ENCODE data around the gene RNF167.

The RNF167 gene

DNA sequence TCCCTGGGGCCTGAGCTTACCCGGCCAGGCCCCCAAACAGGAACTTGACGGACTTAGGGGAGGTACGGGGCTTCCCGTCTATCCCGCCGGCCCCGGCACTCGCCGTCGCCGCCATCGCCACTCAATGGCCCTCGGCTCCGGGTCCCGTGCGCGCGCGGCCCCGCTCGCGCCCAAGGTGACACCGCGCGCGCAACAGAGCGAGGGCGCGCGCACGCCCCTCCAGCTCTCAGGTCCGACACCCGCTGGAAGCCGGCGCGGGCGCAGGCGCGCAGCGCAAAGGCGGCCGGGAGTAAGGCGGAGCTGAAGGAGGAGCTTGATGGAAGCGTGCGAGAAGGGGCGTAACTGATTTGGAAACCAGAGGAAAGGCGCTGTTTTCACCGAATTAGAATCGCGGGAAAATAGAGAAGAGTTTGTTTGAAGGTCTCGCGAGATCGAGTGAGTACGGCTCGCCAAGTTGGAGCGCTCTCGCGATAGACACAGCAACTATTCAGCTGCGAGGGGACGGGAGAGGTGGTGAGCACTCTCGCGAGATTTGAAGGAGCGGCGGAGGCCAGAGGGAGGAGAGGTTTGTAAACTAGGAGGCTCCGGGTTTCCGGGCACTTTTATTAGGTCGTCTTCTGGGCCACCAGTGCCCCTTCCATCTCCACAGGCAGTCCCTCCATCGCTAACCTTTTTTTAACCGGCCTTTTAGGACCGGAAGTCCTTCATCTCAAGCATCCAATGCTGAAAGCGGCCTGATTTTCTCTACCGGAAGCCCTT, at the start of gene RNF167, which contains the start of gene SLC25A11:
Gene RNF167, plus strand, starts transcription at position 473 of the 759 bp plus-strand sequence. CDS start 642 bp downstream, outside the sequence.
Gene SLC25A11, minus strand, starts transcription at position 251 of the 759 bp plus-strand sequence. Its CDS starts 136 bp downstream, at position 115.
- peak; percentile 99 for DNase-seq (ENCODE audit: low read depth, low spot score)

DNA sequence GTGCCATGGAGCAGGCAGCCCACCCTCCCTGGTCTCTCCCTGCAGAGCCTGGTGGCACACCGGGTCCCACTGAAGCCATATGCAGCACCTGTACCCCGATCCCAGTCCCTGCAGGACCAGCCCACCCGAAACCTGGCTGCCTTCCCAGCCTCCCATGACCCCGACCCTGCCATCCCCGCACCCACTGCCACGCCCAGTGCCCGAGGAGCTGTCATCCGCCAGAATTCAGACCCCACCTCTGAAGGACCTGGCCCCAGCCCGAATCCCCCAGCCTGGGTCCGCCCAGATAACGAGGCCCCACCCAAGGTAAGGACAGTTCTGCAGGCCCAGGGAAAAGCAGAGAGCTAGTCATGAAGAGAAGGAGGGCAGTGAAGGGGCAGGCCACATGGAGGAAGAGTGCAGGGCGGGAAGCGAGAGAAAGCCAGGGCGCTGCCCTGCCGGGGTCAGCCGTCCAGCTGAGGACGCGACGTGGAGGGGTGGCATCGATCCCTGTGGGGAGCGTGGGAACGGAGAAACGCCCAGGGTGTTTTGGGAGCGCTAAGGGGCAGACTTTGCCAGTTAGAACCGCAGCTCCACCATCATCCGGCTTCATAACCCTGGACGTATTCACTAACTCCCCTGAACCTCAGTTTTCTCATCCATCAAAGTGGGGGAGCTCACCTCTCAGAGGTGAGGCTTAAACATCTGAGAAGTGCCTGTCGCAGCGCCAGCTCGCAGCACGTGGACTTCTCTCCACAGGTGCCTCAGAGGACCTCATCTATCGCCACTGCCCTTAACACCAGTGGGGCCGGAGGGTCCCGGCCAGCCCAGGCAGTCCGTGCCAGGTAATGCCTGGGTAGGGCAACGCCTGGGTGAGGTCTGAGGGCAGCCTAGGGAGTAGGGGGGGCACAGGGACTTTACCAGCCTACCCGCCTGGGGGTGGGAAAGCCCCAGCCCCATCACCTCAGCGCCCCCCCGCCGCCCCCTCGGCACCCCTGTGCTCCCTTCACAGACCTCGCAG, 48.4 kb upstream of the RNF167 start:
- DNase-seq (ENCODE audit: low read depth, low spot score), result no peak

DNA sequence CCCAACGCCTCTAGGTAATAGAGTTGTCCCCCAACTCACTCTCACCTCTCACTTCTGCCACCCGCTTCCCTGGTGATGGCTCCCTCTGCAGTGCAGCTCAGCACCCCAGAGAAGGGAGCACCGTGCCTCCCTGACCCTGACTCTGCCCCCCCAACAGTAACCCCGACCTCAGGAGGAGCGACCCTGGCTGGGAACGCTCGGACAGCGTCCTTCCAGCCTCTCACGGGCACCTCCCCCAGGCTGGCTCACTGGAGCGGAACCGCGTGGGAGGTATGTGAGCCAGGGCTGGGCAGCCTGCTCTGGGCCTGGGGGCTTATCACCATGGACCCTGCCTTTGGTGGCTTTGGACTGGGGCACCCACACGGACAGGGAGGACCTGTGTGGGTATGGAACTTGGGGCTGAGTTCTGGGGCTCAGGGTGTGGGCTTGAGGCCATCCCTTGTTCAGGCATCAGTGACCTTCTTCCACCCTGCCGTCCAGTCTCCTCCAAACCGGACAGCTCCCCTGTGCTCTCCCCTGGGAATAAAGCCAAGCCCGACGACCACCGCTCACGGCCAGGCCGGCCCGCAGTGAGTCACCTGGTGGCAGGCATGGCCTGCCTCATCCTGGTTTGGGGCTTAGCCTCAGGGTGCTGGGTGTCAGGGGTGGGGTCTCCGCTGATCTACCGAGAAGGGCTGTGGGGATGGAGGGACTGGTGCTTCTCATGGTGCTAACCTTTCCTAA, 47.4 kb upstream of the RNF167 start:
- no peak for DNase-seq (ENCODE audit: low read depth, low spot score)

DNA sequence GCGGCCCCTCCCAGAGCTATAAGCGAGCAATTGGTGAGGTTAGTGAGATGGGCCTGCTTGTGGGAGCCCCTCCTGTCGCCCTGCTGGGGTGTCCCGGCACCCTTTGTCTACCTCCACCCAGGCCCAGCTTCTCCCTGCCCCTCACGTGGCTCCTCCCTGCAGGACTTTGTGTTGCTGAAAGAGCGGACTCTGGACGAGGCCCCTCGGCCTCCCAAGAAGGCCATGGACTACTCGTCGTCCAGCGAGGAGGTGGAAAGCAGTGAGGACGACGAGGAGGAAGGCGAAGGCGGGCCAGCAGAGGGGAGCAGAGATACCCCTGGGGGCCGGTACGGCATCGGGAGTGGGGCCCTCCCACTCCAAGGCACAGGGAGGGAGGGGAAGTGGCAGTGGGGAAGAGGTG, 46.8 kb upstream of the RNF167 start:
- DNase-seq (ENCODE audit: low read depth, low spot score), result no peak

DNA sequence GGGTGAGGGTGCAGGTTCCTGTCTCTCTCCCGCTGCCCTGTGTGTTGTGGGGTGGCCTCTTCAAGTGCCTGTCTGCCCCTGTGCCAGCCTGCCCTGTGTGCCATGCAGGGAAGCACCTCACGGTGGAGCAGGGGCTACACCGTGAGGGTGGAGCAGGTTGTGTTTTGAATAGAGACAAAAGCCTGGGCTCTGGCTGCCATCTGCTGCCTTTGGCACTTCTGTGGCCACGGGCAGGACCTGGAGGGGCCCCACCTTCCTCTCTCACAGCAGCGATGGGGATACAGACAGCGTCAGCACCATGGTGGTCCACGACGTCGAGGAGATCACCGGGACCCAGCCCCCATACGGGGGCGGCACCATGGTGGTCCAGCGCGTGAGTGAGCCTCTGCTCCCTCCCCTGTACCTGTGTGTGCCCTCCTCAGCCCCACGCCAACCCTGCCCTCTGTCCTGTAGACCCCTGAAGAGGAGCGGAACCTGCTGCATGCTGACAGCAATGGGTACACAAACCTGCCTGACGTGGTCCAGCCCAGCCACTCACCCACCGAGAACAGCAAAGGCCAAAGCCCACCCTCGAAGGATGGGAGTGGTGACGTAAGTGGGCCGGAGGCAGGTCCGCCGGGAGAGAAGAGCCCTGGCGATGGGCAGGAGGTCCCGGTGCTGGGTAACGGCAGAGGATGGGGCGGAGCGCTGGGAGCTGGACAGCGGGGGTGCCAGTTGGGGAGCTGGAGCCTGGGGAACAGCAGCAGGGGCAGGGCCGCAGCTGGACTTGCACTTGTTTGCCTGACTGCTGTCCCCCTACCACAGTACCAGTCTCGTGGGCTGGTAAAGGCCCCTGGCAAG, 46.1 kb upstream of the RNF167 start:
- no peak for DNase-seq (ENCODE audit: low read depth, low spot score)

DNA sequence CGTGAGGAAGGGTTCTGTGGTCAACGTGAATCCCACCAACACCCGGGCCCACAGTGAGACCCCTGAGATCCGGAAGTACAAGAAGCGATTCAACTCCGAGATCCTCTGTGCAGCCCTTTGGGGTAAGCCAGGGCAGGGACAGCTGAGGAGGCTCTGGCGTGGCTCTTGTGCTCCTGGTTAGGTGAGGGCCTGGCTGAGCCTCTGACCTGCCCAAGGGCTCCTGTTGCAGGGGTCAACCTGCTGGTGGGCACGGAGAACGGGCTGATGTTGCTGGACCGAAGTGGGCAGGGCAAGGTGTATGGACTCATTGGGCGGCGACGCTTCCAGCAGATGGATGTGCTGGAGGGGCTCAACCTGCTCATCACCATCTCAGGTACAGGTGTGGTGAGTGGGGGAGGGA, 44.9 kb upstream of the RNF167 start:
- no peak for DNase-seq (ENCODE audit: low read depth, low spot score)

DNA sequence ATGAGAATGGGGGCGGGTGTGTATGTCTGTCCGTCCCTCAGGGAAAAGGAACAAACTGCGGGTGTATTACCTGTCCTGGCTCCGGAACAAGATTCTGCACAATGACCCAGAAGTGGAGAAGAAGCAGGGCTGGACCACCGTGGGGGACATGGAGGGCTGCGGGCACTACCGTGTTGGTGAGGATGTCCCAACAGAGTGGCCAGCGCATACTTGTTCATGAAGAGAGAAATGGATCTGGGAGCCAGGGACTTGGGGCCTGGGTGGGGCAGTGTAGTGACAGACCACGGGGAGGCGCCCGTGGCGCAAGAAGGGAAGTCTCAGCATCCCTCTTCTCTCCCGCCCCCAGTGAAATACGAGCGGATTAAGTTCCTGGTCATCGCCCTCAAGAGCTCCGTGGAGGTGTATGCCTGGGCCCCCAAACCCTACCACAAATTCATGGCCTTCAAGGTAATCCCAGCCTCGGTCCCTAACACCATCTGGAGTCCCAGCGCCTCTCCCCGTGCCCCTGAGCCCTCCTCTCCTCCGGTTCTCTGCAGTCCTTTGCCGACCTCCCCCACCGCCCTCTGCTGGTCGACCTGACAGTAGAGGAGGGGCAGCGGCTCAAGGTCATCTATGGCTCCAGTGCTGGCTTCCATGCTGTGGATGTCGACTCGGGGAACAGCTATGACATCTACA, 44.3 kb upstream of the RNF167 start:
- DNase-seq (ENCODE audit: low read depth, low spot score), result no peak

DNA sequence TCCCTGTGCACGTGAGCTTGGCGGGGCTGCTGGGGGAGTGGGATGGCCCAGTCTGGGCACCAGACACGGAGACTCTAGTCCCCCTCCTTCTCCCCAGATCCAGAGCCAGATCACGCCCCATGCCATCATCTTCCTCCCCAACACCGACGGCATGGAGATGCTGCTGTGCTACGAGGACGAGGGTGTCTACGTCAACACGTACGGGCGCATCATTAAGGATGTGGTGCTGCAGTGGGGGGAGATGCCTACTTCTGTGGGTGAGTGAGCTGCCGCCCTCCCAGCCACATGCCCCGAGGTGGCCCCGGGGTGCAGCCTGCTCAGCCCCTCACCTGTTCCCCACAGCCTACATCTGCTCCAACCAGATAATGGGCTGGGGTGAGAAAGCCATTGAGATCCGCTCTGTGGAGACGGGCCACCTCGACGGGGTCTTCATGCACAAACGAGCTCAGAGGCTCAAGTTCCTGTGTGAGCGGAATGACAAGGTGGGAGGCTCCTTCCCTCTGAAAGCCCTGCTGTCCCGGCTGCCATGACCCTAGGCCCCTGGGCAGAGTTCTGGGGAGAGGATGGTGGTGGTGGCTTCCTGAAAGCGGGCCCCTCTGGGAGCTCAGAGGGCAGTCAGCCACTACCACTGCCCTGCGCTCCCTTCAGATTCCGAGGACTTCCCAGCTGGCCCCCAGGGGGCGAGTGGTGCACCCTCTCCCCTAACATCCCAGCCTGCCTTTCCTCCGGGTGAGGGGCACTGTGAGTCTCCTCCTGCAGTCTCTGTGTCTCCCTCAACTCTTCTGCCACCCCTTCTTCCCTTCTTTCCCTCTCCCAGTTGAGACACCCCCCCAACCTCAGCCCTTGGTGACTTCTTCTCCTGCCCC, 43.5 kb upstream of the RNF167 start:
- no peak for DNase-seq (ENCODE audit: low read depth, low spot score)

DNA sequence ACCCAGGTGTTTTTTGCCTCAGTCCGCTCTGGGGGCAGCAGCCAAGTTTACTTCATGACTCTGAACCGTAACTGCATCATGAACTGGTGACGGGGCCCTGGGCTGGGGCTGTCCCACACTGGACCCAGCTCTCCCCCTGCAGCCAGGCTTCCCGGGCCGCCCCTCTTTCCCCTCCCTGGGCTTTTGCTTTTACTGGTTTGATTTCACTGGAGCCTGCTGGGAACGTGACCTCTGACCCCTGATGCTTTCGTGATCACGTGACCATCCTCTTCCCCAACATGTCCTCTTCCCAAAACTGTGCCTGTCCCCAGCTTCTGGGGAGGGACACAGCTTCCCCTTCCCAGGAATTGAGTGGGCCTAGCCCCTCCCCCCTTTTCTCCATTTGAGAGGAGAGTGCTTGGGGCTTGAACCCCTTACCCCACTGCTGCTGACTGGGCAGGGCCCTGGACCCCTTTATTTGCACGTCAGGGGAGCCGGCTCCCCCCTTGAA, 42.8 kb upstream of the RNF167 start:
- no peak for DNase-seq (ENCODE audit: low read depth, low spot score)

DNA sequence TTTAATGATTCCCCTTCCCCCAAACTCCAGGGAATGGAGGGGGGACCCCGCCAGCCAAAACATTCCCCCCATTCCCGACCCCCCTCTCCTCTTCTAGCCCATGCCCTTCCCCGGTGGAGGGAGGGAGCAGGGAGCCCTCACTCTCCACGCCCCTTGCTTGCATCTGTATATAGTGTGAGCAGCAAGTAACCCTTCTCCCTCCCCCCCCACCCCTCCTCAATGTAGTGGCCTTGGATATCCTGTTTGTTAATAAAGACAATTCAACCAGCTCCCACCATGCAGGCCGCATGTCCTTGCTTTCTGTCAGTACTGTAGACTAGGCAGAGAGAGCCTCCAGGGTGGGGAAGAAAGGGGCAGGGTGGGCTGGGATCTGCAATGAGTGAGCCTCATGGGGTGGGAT, 42.3 kb upstream of the RNF167 start:
- DNase-seq (ENCODE audit: low read depth, low spot score), result no peak

DNA sequence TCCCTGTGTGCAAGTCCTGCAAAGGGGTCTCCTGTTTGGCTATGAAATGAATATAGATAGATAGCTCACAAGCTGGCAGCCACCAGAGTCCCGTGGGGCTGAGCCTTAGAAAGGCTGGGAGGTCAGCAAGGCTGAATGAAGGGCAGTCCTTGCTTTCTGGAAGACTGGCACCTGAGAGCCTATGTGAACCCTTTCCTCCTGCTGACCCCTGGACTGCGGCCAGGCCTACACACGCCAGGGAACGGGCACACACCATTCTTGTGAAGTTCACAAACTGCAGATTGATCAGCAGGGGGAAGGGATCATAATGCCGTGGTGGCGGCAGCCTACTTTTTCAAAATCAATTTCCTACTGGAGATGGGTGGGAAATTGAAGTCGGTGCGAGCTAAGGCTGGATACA, 41.7 kb upstream of the RNF167 start:
- no peak for DNase-seq (ENCODE audit: low read depth, low spot score)

DNA sequence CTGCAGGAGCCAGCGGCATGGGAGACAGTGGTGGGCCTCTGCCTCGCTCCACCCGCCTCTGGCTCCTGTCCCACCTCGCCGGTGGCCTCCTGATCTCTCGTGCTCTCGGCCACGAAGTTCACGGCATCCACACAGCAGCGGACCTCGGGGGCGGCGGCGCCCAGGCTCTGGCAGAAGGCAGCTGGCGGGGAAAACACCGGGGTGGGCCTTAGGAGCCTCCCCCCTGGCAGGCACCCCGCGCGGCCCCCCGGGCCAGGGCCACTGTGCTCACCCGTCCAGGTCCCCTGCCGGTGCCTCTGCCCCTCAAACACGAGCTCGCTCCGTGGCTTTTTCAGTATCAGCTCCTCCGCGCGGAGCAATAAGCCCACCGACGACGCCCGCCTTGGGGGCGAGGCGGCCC, 41.1 kb upstream of the RNF167 start:
- no peak for DNase-seq (ENCODE audit: low read depth, low spot score)

DNA sequence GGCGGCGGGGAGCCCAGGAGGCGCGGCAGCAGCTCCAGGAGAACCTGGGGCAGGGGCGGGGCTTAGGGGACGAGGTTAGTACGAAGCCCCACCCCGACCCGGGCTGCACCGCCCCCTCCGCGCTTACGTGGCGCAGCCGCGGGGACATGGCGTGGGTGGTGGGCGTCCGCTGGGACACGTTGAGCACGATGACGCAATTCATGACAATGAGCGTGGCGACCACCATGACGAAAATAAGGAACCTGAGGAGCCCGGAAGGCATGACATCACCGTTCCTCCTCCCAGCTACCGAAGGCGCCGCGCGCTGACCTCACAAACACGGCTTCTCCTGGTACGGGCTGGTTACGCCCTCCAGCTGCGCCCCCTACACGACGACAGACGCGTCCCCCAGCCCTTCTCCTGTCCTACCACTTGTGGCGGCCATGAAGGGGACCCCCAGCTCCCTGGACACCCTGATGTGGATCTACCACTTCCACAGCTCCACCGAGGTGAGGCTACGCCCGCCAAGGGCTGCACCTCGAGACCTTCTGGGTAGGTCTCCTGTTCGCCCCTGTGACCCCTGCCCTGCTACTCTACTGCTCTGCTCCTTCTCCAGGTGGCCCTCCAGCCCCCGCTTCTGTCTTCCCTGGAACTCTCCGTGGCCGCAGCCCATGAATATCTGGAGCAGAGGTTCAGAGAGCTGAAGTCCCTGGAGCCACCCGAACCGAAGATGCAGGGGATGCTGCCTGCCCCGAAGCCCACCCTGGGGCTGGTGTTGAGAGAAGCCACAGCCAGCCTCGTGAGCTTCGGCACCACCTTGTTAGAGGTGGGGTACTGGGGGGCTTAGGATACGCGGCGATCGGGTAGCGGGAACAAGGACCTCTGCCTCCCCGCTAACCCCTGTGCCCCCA, 40.5 kb upstream of the RNF167 start, which contains the start of gene C17orf107:
Gene C17orf107, plus strand, starts transcription at position 196 of the 890 bp plus-strand sequence. Its CDS starts 227 bp downstream, at position 423.
- DNase-seq (ENCODE audit: low read depth, low spot score), result peak; percentile 80

DNA sequence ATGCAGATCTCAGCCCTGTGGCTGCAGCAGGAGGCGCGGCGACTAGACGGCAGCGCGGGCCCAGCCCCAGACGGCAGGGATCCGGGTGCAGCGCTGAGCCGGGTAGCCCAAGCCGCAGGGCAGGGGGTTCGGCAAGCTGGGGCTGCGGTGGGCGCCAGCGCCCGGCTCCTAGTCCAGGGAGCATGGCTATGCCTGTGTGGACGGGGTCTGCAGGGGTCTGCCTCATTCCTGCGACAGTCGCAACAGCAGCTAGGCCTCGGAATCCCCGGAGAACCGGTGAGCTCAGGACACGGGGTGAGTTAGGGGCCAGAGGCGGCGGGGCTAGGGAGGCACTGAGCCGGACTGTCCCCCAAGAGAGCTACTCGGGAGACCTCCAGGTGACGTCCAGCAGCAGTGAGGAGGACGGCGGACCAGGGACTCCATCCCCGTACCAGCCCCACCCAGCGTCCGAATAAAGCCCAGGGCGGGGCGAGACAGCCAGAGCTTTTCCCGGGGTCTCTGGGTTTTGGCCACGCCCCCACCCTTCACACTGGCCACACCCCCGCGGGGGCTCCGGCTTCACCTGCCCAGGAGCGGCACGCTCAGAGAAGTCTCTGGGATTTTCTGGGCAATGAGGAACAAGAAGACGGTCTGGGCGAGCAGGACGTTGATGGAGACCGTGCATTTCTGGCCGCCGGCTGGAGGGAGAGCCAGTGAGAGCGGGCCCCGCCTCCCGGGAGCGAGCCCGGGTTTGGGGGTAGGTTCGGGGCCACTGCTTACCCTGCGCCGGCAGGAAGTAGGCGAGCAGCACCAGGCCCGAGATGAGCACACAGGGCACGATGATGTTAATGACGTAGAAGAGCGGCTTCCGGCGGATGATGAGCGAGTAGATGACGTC, 39.6 kb upstream of the RNF167 start:
- peak; percentile 48 for DNase-seq (ENCODE audit: low read depth, low spot score)

DNA sequence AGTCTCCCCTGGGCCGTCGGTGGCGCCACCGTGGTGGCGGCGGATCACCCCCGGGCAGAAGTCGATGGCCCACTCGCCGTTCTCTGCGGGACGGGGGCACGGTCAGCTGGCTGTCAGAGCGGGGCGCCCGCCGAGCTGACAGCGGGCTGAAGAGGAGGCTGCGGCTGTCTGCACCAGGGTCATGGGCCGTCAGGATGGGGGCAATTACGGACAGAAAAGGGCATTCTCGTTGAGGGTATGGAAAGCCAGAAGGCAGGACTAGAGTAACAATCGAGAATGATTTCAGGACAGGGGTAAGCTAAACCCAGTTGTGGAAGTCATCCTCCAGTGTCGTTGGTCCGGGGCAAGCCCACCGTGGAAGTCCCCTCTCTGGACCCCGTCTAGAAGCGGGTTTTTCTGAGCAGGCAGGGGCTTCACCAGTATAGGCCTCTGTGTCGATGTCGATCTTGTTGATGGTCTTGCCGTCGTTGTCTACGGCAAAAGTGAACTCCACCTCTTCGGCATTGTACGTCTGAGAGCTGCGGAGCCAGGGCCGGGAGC, 38.9 kb upstream of the RNF167 start:
- DNase-seq (ENCODE audit: low read depth, low spot score), result no peak

DNA sequence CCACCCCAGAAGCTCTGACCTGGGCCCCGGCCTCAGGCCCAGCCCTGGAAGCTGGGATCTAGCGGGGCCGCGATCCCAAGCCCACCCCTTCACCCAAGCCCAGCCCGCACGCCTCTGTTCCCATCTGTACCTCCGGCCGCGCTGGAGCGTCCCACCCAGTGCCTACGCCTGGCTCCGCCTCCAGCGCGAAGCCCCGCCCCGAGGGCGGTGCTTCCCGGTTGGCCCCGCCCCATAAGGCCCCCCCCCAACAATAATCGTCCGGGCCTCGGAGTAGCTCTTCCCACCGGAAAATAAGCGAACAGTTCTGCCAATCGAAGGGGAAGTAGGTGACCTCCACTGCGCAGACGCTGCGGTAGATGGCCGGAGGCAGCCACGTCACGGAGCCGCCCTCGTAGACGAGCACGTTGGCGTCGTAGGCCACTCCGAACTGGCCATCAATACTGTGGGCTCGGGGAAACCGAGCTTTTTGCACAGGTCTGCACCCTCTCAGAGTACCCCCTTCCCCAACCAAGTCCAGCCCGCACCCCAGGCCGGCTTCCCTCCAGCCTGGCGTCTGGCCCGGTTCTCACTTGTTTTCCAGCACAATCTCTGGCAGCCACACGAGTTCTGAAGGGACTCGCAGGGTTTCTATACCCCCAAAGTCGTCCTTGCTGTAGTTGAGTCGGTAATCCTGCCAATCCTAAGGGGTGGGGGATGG, 38.3 kb upstream of the RNF167 start:
- DNase-seq (ENCODE audit: low read depth, low spot score), result no peak

Data from astrocyte of the hippocampus (primary cell).